Activated naive CD8-positive, alpha-beta T cell (primary cell): Measurements from ENCODE around the gene SLC35G6.
A peak's percentile ranks its signal among the peaks of the same experiment; 100 is the strongest.
"Not testable (repeated sequence)": the region's sequence is repeated elsewhere in the genome, so short reads cannot be mapped to it uniquely, and the experiment has no call there.

ENCODE experiments used
- H3K27ac Mint-ChIP-seq: one replicate; pipeline ENCODE4 v1.8.0; 2021; ENCODE audit warnings: mixed read lengths
- H3K27me3 Mint-ChIP-seq: one replicate; pipeline ENCODE4 v1.8.0; 2021; ENCODE audit warnings: mixed read lengths
- H3K36me3 Mint-ChIP-seq: one replicate; pipeline ENCODE4 v1.8.0; 2021; ENCODE audit warnings: mixed read lengths
- H3K4me1 Mint-ChIP-seq: one replicate; pipeline ENCODE4 v1.8.0; 2021; ENCODE audit warnings: low read depth, mixed read lengths
- H3K4me3 Mint-ChIP-seq: one replicate; pipeline ENCODE4 v1.8.0; 2021; ENCODE audit warnings: mild to moderate bottlenecking, mixed read lengths
- H3K9me3 Mint-ChIP-seq: one replicate; pipeline ENCODE4 v1.8.0; 2021; ENCODE audit warnings: low read depth, mixed read lengths

The SLC35G6 gene

DNA sequence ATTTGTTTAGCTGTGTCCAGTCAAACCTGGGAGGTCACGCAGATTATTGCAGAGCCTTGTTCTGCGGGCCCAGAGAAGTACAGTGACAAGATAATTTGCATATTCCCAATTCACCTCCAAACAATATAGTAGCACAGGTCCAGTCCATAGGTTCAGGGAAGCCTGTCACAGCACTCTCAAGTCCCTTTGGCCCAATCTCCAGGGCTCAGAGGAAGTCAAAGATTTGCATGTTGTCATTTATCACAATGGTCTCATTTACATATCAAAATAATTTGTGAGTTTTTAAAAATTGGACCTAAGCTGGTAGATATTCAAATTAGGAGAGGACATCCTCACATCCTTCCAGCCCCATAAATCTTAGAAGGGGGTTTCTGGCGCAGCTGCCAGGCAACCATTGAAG lies 13.7 kb upstream of the SLC35G6 start:
- peaks cover 26% of the 10 kb centered on the region for H3K4me1 Mint-ChIP-seq
- H3K9me3 Mint-ChIP-seq = no peaks in the 10 kb centered on the region
- no peaks in the 10 kb centered on the region for H3K27me3 Mint-ChIP-seq
- peak overlapping the region; percentile 77 for H3K27ac Mint-ChIP-seq
- H3K36me3 Mint-ChIP-seq = no peaks in the 10 kb centered on the region
- H3K4me3 Mint-ChIP-seq = no peak overlapping the region

DNA sequence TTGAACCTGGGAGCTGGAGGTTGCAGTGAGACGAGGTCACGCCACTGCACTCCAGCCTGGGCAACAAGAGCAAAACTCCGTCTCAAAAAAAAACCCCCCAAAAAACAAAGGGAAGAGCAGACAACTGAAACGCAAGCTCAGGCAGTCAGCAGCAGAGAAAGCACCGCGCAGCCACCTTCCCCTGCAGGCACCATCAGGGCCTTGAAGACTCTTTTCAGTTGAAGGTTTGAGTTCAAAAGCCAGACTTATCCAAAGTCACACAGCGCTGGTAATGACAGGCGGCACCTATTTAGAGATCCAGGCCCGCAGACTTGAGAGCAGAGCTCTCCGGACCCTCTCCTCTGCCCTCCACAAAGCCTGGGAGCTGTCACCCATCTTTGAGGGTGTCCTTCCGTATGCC lies 13.0 kb upstream of the SLC35G6 start:
- H3K27me3 Mint-ChIP-seq = no peaks in the 10 kb centered on the region
- no peaks in the 10 kb centered on the region for H3K36me3 Mint-ChIP-seq
- peak overlapping the region; percentile 41 for H3K27ac Mint-ChIP-seq
- H3K4me3 Mint-ChIP-seq = no peak overlapping the region
- H3K9me3 Mint-ChIP-seq = no peaks in the 10 kb centered on the region
- peaks cover 26% of the 10 kb centered on the region for H3K4me1 Mint-ChIP-seq

DNA sequence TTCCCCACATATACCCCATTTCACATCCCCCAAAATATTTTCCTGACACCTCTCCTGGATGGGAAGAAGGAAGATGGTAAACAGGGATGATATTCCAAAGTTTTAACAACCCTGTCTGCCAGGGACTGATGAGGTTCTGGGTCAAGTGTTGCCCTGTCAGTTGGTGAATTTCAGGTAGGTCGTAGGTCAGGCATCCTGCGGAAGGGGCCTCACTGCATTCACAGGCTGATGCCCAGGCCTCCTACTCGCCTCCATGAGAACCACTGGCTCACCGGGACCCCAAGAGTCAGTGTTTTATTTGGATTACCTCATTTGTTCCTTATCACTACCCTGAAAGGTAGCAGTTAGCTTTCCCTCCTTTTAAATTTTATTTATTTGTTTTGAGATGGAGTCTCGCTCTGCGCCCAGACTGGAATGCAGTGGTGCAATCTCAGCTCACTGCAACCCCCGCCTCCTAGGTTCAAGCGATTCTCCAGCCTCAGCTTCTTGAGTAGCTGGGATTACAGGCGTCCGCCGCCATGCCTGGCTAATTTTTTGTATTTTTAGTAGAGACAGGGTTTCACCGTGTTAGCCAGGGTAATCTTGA lies 12.3 kb upstream of the SLC35G6 start:
- H3K36me3 Mint-ChIP-seq = no peaks in the 10 kb centered on the region
- H3K27ac Mint-ChIP-seq = peak overlapping the region; percentile 41
- H3K4me1 Mint-ChIP-seq = peaks cover 30% of the 10 kb centered on the region
- no peak overlapping the region for H3K4me3 Mint-ChIP-seq
- H3K27me3 Mint-ChIP-seq = no peaks in the 10 kb centered on the region
- H3K9me3 Mint-ChIP-seq = no peaks in the 10 kb centered on the region

DNA sequence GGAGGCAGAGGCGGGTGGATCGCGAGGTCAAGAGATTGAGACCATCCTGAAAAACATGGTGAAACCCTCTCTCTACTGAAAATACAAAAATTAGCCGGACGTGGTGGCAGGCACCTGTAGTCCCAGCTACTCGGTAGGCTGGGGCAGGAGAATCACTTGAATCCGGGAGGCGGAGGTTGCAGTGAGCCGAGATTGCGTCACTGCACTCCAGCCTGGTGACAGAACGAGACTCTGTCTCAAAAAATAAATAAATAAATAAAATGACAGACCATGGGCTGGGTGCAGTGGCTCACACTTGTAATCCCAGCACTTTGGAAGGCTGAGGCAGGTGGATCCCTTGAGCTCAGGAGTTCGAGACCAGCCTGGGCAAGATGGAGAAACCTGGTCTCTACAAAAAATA lies 11.4 kb upstream of the SLC35G6 start:
- not testable (repeated sequence) for H3K27ac Mint-ChIP-seq, H3K36me3 Mint-ChIP-seq, H3K4me3 Mint-ChIP-seq, H3K27me3 Mint-ChIP-seq, H3K9me3 Mint-ChIP-seq
- H3K4me1 Mint-ChIP-seq = peaks cover 36% of the 10 kb centered on the region

DNA sequence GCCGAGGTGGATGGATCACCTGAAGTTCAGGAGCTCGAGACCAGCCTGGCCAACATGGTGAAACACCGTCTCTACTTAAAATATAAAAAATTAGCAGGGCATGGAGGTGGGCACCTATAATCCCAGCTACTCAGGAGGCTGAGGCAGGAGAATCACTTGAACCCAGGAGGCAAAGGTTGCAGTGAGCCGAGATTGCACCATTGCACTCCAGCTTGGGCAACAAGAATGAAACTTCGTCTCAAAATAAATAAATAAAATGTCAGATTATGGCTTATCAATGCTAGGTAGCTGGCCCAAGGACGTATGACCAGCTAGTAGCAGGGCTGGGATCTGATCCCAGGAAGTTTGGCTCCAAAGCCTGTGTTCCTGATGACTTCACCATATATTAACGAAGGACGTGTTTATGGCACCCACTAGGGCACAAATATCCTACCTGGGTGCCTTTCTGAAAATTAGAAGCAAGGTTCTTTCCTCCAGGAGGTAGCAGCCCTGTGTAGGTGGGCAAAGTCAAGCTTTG lies 10.7 kb upstream of the SLC35G6 start:
- Mint-ChIP-seq H3K4me1 (peaks cover 36% of the 10 kb centered on the region), H3K27ac (peak overlapping the region; percentile 58)
- H3K36me3 Mint-ChIP-seq, H3K27me3 Mint-ChIP-seq, H3K4me3 Mint-ChIP-seq, H3K9me3 Mint-ChIP-seq: not testable (repeated sequence)

DNA sequence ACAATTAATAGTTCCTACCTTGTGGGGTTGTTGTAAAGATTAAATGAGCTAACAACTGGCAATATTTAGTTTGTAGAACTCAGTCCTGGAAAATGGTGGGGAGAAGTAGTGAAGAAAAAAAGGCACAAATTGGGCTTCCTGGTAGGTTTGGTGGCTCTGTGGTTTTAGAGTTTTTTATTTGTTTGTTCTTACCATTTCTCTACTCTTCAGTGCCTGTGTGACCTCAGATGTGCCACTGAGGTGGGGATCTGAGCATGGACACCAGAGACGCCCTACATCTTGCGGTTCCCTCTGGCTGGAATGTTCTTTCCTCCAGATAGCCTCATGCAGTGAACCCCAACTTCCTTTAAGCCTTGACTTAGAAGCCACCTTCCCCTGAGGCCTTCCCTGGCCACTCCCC lies 9.5 kb upstream of the SLC35G6 start:
- H3K27me3 Mint-ChIP-seq = no peaks in the 10 kb centered on the region
- no peak overlapping the region for H3K4me3 Mint-ChIP-seq
- no peaks in the 10 kb centered on the region for H3K9me3 Mint-ChIP-seq
- H3K36me3 Mint-ChIP-seq = peaks cover 2% of the 10 kb centered on the region
- peaks cover 47% of the 10 kb centered on the region for H3K4me1 Mint-ChIP-seq
- H3K27ac Mint-ChIP-seq = peak overlapping the region; percentile 58

DNA sequence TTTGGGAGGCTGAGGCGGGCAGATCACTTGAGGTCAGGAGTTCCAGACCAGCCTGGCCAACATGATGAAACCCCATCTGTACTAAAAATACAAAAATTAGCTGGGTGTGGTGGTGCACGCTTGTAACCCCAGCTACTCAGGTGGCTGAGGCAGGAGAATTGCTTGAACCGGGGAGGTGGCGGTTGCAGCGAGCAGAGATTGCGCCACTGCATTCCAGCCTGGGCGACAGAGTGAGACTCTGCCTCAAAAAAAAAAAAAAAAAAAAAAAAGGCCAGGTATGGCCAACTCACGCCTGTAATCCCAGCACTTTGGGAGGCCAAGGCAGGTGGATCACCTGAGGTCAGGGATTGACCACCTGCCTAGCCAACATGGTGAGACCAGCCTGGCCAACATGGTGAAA lies 6.5 kb upstream of the SLC35G6 start:
- not testable (repeated sequence) for H3K27ac Mint-ChIP-seq, H3K4me3 Mint-ChIP-seq, H3K9me3 Mint-ChIP-seq, H3K27me3 Mint-ChIP-seq, H3K36me3 Mint-ChIP-seq
- H3K4me1 Mint-ChIP-seq = peaks cover 57% of the 10 kb centered on the region

DNA sequence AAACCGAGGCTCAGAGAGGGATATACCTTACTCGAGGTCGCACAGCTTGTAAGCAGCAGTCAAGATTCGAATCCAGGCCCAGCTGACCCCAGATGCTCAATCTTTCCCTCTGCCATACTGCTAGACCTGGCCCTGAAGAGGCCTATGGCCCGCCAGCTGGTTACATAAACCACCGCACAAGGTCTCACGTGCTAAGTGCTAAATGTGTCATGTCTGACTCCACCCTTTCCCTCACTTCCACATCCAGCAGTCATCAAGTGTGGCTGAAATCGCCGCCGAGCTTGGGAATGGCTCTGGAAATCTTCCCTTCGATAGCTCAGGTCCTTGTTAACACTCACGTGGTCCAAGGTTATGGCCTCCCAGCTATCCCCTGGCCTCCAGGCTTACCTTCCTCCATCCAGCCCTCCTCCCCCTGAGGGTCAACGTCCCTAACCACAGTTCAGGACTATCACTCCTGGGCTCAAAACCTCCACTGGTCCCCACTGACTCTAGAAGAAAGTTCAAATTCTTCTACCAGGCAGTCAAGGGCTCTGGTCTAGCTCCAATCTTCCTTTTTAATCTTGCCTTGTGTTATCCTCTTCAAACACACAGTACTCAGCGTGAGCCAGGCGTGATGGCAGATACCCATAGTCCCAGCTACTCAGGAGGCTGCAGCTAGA lies 5.4 kb upstream of the SLC35G6 start:
- no peaks in the 10 kb centered on the region for H3K27me3 Mint-ChIP-seq
- H3K9me3 Mint-ChIP-seq = no peaks in the 10 kb centered on the region
- H3K36me3 Mint-ChIP-seq = peaks cover 2% of the 10 kb centered on the region
- H3K4me3 Mint-ChIP-seq = peak overlapping the region; percentile 99
- H3K4me1 Mint-ChIP-seq = peaks cover 61% of the 10 kb centered on the region
- peak overlapping the region; percentile 95 for H3K27ac Mint-ChIP-seq

DNA sequence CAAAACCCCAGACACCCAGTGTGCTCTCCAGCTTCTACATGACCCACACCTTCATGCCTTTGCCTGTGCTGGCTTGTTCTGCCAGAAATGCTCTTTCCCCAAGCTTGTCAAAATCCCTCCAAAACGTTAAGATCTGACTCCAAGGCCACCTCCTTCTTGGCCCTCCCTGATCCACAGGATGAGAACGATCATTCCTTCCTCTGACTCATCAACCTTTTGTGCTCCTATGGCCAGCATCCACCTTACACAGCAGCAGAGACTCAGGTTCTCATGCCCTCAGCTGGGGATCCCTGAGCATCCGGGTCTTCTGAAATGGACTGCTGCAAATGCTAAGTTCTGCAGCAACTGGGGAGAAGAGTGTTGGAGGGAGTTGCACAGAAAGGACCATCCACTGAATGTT lies 4.8 kb upstream of the SLC35G6 start:
- Mint-ChIP-seq H3K4me3 (peak overlapping the region; percentile 99), H3K27me3 (no peaks in the 10 kb centered on the region), H3K36me3 (peaks cover 2% of the 10 kb centered on the region), H3K9me3 (no peaks in the 10 kb centered on the region), H3K27ac (peak overlapping the region; percentile 95), H3K4me1 (peaks cover 61% of the 10 kb centered on the region)

DNA sequence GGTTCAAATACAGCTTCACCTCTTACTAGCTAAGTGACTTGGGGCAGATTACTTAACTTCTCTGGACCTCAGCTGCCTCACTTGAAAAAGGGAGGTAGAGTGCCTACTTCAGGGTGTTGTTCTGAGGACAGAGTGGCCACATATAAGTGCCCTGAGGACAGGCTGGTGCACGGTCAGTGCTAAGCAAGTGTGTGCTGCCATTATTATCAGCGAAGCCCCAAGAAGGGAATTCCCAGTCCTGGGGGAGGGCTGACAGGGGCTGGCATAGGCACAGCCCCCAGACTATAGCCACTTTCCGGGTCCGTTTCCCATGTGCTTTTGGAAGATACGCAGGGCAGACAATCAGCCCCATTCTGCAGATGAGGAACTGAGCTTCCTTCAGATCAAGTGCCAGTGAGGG lies 4.3 kb upstream of the SLC35G6 start:
- Mint-ChIP-seq H3K9me3 (no peaks in the 10 kb centered on the region), H3K4me3 (peak overlapping the region; percentile 99), H3K27me3 (no peaks in the 10 kb centered on the region), H3K36me3 (peaks cover 2% of the 10 kb centered on the region), H3K27ac (peak overlapping the region; percentile 95), H3K4me1 (peaks cover 61% of the 10 kb centered on the region)

DNA sequence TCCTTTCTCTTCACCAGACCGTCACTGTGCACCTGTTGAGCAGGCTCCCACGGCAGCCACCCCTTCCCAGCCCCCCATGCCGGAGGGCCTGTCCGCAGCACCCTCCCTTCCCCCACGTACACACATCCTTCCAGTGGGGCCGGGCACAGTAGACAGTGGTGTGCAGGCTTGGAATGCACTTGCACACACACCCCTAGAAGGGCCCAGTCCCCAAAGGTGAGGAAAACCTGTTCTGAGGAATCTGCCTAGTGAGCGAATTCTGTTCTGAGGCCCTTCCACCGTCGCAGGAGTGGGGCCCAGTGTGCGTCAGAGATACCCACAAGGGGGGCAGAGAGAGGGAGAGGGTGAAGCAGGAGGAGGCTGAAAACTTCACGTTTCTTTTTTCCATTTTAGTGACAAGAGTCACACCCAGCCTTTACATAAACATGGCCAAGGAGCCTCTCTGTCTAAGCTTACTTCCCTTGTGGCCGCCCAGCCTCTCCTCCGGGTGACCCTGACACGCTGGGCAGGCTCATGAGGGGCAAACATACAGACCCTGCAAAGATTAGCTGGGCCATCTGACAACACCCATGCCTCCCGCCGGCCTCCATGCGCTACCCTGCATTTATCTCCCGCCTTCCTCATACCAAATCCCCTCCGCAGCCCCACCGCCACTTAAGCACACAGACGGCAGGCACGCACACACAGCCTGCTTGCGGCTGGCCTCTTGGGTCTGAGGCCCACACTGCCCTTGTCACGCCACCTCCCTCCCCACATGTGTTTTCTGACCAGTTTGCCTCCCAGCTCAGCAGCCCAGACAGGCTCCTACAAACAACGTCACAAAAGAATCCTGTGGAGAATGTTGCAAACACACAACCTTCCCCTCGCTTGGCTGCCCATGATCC lies 3.6 kb upstream of the SLC35G6 start:
- Mint-ChIP-seq H3K4me1 (peaks cover 62% of the 10 kb centered on the region), H3K27ac (peak overlapping the region; percentile 95), H3K36me3 (peaks cover 2% of the 10 kb centered on the region), H3K9me3 (no peaks in the 10 kb centered on the region), H3K27me3 (no peaks in the 10 kb centered on the region), H3K4me3 (peak overlapping the region; percentile 99)

DNA sequence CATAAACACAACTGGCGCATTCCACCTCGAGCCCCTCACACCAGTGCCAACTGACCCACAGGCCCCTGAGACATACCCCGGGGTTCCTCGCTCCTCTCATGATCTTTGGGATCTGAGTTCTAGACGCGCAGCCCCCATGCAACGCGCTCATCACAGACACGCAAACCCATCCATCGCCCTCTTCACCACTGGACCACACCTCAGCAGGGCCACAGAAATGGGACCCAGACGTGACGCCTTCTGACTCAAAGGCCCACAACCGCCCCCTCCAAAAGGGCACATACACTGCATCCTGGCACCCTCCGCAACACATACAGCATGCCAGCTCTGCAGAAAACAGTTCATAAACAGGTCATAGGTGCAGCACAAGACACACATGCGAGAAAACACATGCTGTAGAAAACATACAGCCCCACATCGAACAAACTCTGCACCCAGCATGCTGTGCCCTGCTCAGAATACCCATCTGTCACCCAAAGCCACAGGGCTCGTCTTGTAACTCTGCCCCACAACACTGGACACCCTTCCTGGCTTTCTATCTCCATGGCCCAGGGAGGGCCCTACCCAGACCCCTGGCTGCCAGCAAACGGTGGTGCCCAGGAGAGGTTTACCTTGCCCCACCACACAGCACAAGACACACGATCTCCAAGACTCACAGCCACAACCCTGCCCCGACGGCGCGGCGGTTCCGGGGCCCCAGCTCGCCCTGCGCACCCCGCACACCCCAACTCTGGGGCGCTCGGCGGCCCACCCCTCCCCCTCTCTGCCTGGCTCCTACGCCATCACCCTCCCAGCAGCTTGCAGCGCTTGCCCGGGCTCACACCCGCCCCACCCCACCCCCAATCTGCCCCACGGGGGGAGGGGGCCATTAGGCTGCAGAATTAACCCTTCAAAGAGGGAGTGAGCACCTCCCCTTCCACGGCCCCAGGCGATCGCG lies 2.7 kb upstream of the SLC35G6 start:
- Mint-ChIP-seq H3K27ac (peak overlapping the region; percentile 95), H3K4me3 (peak overlapping the region; percentile 99), H3K27me3 (no peaks in the 10 kb centered on the region), H3K36me3 (peaks cover 2% of the 10 kb centered on the region), H3K4me1 (peaks cover 66% of the 10 kb centered on the region), H3K9me3 (no peaks in the 10 kb centered on the region)

DNA sequence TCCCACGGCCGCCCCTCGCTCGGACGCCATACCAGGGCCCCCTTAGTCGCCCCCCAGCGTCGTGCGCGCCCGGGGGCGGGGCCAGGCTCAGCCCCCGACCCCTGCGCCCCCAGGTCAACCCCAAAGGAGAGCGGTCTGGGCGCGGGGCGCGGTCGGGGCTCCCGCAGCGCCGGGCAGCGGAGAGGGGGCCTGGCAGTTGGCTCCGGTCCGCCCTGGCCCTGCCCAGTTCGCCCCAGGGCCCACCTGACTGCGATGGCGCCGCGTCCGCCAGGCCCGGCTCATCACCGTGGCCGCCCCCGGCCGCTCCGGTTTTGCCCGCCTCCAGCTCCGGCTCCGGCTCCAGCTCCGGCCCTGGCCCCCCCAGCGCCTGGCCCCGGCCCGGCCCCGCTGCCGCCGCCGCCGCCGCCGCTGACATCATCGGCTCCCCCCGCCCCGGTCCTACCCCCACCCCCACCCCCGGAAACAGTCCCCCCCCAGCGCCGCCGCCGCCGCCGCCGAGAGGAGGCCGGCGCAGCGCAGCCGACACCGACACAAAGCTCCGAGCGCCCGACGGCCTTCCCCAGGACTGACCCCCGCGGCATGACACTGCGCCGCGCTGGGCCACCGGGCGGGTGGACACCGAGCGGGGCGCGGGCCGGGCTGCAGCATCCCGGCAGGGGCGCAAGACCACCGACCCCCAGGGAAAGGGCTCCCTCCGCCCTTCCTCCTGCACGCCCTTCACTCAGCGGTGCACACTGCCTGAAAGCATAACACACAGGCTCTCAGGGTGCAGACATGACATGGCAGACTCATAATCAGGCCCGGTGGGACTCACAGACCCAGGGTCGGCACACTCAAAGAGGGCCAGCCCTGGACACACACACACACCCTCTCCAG lies 1.8 kb upstream of the SLC35G6 start, which contains the start of gene ZBTB4:
Gene ZBTB4, minus strand, starts transcription at position 419 of the 876 bp plus-strand sequence. CDS start 12,830 bp downstream, outside the sequence.
- Mint-ChIP-seq H3K4me1 (peaks cover 63% of the 10 kb centered on the region), H3K27me3 (no peaks in the 10 kb centered on the region), H3K36me3 (peaks cover 2% of the 10 kb centered on the region), H3K9me3 (no peaks in the 10 kb centered on the region), H3K4me3 (peak within 1 kb of the TSS; percentile 99), H3K27ac (peak within 1 kb of the TSS; percentile 95)

DNA sequence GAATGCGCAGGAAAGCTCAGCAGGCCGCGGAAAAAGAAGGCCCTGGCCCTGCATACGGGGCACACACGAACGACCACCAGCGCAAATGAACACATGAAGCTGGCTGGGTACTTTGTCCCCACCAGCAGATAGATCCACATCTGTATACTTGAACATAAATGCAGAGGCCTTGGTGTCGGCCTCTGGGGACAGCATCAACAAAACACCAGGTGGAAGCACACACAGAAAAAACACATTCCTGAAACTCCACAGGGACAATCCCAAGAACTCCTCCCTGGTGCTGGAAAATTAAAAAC lies 1.2 kb upstream of the SLC35G6 start:
- H3K4me1 Mint-ChIP-seq = peaks cover 64% of the 10 kb centered on the region
- peaks cover 2% of the 10 kb centered on the region for H3K36me3 Mint-ChIP-seq
- H3K27ac Mint-ChIP-seq = peak overlapping the region; percentile 94
- no peaks in the 10 kb centered on the region for H3K9me3 Mint-ChIP-seq
- peak overlapping the region; percentile 92 for H3K4me3 Mint-ChIP-seq
- no peaks in the 10 kb centered on the region for H3K27me3 Mint-ChIP-seq
